Measurements from ENCODE around the gene GGN. TPM values are rescaled to one million over a fixed set of nuclear protein-coding genes. Genes with fewer than 3 reads are reported as not detected.

GGN gene
- total RNA-seq, 1 donor, result 0.36 TPM

DNA sequence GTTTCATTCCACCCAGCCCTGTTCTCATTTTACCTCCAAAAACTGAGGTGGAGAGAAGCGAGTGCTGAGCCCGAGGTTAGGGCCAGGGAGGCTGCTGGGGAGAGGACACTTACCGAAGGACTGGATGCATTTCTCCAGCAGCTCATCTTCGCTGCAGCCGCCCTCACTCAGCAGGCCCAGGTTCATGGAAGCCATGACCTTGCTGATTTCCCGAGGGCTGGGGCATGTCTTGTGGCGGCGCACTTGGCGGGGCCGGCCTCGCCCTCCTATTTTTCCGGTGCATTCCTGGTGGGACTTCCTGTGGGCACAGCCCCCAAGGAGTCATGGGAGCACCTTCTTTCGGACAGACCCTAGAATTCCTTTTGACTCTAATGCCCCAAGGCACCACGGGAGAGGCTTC lies 34.0 kb upstream of the GGN start:
- H3K27me3 ChIP-seq (ENCODE audit: insufficient read depth, low read length), result peaks cover 19% of the 10 kb centered on the region
- TF ChIP-seq, protein P1, sequence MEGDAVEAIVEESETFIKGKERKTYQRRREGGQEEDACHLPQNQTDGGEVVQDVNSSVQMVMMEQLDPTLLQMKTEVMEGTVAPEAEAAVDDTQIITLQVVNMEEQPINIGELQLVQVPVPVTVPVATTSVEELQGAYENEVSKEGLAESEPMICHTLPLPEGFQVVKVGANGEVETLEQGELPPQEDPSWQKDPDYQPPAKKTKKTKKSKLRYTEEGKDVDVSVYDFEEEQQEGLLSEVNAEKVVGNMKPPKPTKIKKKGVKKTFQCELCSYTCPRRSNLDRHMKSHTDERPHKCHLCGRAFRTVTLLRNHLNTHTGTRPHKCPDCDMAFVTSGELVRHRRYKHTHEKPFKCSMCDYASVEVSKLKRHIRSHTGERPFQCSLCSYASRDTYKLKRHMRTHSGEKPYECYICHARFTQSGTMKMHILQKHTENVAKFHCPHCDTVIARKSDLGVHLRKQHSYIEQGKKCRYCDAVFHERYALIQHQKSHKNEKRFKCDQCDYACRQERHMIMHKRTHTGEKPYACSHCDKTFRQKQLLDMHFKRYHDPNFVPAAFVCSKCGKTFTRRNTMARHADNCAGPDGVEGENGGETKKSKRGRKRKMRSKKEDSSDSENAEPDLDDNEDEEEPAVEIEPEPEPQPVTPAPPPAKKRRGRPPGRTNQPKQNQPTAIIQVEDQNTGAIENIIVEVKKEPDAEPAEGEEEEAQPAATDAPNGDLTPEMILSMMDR (IDR thresholded peaks at IDR 0.05; ENCODE audit: extremely low read depth, low read depth, low read length), result no peak
- H3K4me3 ChIP-seq (ENCODE audit: insufficient read depth, low read length), result no peak overlapping the region
- H3K36me3 ChIP-seq (ENCODE audit: insufficient read depth, low read length), result no peaks in the 10 kb centered on the region
- H3K4me1 ChIP-seq (ENCODE audit: insufficient read depth, low read length), result no peaks in the 10 kb centered on the region
- H3K9me3 ChIP-seq (ENCODE audit: low read depth, low read length), result no peaks in the 10 kb centered on the region
- H4K20me1 ChIP-seq (ENCODE audit: insufficient read depth, low read length), result no peaks in the 10 kb centered on the region
- no peaks in the 10 kb centered on the region for H3K79me2 ChIP-seq (ENCODE audit: insufficient read depth, low read length)
- no peak overlapping the region for H2AFZ ChIP-seq (ENCODE audit: low read length)
- DNase-seq (ENCODE audit: insufficient read length, low spot score, missing footprints), result no peak
- no peak overlapping the region for H3K27ac ChIP-seq (ENCODE audit: low read depth, low read length)
- H3K4me2 ChIP-seq (ENCODE audit: insufficient read depth, low read length), result no peak overlapping the region

DNA sequence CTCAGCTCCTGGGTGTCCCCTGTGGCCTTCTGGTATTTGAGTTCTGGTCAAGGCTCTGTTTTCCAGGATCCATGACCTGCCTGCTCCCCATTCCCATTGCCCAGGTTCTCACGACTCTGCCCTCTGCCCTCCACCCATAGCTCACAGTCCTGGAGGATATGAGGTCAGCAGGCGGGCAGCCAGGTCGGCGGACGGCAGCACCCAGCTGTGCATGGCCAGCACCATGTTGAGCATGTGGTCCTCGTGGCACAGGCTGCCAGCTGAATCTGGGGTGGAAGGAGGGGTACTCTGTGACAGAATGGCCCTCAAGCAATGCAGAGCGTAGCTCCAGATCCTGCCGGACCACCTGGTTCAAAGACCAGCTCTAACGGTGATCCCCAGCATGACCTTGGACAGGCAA lies 33.1 kb upstream of the GGN start:
- Histone ChIP-seq H2AFZ (ENCODE audit: low read length) (no peak overlapping the region), H3K9me3 (ENCODE audit: low read depth, low read length) (no peaks in the 10 kb centered on the region), H3K27me3 (ENCODE audit: insufficient read depth, low read length) (peaks cover 19% of the 10 kb centered on the region), H3K4me1 (ENCODE audit: insufficient read depth, low read length) (no peaks in the 10 kb centered on the region), H3K4me3 (ENCODE audit: insufficient read depth, low read length) (no peak overlapping the region), H3K36me3 (ENCODE audit: insufficient read depth, low read length) (no peaks in the 10 kb centered on the region), H3K27ac (ENCODE audit: low read depth, low read length) (no peak overlapping the region), H4K20me1 (ENCODE audit: insufficient read depth, low read length) (no peaks in the 10 kb centered on the region), H3K79me2 (ENCODE audit: insufficient read depth, low read length) (no peaks in the 10 kb centered on the region), H3K4me2 (ENCODE audit: insufficient read depth, low read length) (no peak overlapping the region)
- DNase-seq (ENCODE audit: insufficient read length, low spot score, missing footprints), result peak; percentile 56
- TF ChIP-seq, protein P1 (IDR thresholded peaks at IDR 0.05; ENCODE audit: extremely low read depth, low read depth, low read length), result no peak

DNA sequence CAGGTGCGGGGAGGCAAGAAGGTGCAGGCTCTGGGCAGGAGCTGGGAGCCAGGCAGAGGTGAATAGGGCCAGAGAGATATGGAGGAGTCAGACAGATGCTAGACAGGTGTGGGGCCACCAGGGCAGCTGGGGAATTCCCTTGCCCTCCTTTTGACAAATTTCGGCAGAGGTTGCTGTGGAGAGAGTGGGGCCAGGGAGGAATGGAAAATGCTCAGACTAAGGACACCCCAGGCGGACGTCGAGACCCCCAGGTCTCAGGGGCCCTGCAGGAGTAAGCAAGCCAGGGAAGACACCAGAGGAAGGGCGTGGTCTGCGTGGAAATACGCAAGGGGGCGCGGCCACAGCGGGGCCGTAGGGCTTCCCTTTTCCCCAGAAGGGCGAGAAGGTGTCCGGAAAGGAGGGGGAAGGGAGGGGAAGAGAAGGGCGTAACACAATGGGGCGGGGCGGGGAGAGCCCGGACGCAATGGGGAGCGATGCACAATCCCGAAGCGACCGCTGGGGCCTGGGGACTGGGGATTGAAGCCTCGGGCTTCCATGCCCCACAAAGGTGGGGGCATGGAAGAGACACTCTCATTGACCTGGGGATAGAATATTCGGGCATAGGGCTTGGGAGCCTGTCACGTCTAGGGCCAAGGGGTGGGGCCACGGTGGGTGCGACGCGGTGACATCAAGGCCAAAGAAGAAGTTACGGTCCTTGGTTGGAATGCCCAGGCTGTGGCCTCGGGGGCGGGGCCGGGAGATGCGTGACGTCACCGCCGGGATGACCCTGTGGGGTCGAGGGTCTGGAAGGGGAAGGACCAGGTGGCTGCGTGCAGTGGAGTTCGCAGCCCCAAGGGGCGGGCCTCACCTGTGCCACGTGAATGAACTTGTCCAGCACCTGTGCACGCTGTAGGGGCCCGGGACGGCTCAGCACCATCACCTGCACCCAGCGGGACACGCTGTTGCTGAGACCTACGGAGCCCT lies 30.0 kb upstream of the GGN start:
- TF ChIP-seq, protein P1 (IDR thresholded peaks at IDR 0.05; ENCODE audit: extremely low read depth, low read depth, low read length), result no peak
- Histone ChIP-seq H2AFZ (ENCODE audit: low read length) (no peak overlapping the region), H3K9me3 (ENCODE audit: low read depth, low read length) (no peaks in the 10 kb centered on the region), H4K20me1 (ENCODE audit: insufficient read depth, low read length) (no peaks in the 10 kb centered on the region), H3K79me2 (ENCODE audit: insufficient read depth, low read length) (no peaks in the 10 kb centered on the region), H3K4me3 (ENCODE audit: insufficient read depth, low read length) (no peak overlapping the region), H3K4me1 (ENCODE audit: insufficient read depth, low read length) (no peaks in the 10 kb centered on the region), H3K27me3 (ENCODE audit: insufficient read depth, low read length) (peaks cover 19% of the 10 kb centered on the region), H3K36me3 (ENCODE audit: insufficient read depth, low read length) (no peaks in the 10 kb centered on the region), H3K4me2 (ENCODE audit: insufficient read depth, low read length) (no peak overlapping the region), H3K27ac (ENCODE audit: low read depth, low read length) (no peak overlapping the region)
- peak; percentile 58 for DNase-seq (ENCODE audit: insufficient read length, low spot score, missing footprints)

DNA sequence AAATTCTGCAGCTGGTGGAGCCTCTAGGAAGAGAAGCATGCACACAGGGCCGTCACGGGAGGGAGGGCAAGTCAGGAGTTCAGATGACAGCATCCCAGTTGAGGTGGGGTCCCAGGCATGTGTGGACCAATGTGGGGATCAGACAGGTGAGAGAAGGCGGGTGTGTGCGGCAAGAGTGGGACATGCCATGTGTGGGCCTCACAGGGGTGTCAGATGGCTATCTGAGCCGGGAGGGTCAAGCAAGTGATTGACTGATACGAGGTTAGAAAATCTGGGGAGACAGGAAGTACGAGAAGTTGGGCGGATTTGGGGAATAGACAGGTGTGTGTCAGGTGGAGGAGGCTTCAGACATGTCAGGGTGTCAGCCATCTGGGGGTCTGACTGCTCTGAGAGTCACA lies 29.3 kb upstream of the GGN start:
- no peaks in the 10 kb centered on the region for H3K9me3 ChIP-seq (ENCODE audit: low read depth, low read length)
- TF ChIP-seq, protein P1 (IDR thresholded peaks at IDR 0.05; ENCODE audit: extremely low read depth, low read depth, low read length), result no peak
- no peaks in the 10 kb centered on the region for H4K20me1 ChIP-seq (ENCODE audit: insufficient read depth, low read length)
- H3K27me3 ChIP-seq (ENCODE audit: insufficient read depth, low read length), result peaks cover 19% of the 10 kb centered on the region
- no peak for DNase-seq (ENCODE audit: insufficient read length, low spot score, missing footprints)
- H3K79me2 ChIP-seq (ENCODE audit: insufficient read depth, low read length), result no peaks in the 10 kb centered on the region
- no peaks in the 10 kb centered on the region for H3K36me3 ChIP-seq (ENCODE audit: insufficient read depth, low read length)
- H3K4me1 ChIP-seq (ENCODE audit: insufficient read depth, low read length), result no peaks in the 10 kb centered on the region
- H3K4me2 ChIP-seq (ENCODE audit: insufficient read depth, low read length), result no peak overlapping the region
- no peak overlapping the region for H3K4me3 ChIP-seq (ENCODE audit: insufficient read depth, low read length)
- H2AFZ ChIP-seq (ENCODE audit: low read length), result no peak overlapping the region
- H3K27ac ChIP-seq (ENCODE audit: low read depth, low read length), result no peak overlapping the region
